M059J (cell line): ENCODE measurements around the gene TBC1D22A. TPM values are rescaled to one million over a fixed set of nuclear protein-coding genes. Genes with fewer than 3 reads are reported as not detected.

Experiments used
- DNase-seq: peaks from one replicate; pipeline ENCODE4 v3.0.0-alpha.2; 2012; ENCODE audit warnings: low read depth
- total RNA-seq: library from RNA; depleted of rRNA; stranded (reverse); fragments of >200 nt; shearing (Covaris generic); gene quantifications from 2 replicates; pipeline ENCODE4 v1.2.3, GENCODE V29; 2014

TBC1D22A gene
- total RNA-seq, 1 experiment from 2014 or later: 7.3 TPM

DNA sequence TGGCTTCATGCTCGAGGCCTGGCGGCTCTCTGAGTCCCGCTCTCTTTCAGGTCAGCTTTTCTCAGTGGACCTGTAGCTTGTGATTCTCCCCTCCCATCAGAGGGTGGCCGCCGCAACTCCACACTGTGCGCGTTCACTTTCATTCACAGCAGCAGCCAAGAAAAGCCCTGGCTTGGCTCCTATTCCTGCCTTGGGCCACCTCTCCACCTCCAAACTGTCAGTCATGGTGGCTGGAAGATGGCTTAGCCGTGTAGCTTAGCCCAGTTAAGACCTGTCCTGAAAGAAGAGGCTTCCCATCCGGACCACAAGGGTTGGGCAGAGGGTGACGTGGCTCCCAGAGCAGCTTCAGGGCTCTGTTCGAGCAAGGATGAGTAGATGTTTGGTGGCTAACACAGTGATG lies 125.5 kb downstream of the TBC1D22A start:
- DNase-seq: no peak

- DNase-seq: no peak
Observed at GRCh38 chr22:46890819-46891218, 128.4 kb downstream of the TBC1D22A start.

- no peak for DNase-seq
Observed at GRCh38 chr22:46891382-46891951, 129.0 kb downstream of the TBC1D22A start.

DNA sequence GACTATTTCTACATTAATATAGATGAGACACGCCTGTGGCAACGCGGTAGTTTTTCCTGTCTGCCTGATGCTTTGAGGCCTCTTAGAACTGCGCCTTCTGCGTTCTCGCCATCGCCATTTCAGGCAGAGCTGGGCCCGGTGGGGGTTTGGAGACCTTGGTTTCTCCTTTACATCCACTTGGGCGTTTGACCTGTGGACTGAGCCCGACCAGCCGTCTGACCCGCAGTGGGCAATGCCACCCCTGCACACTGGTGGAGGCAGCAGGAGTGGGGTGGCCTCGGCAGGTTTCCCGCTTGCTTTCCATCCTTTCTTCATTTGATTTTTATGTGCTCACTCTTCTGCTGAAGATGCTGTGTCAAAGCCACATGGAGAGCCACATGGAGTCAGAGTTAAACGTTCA lies 130.4 kb downstream of the TBC1D22A start:
- no peak for DNase-seq

DNA sequence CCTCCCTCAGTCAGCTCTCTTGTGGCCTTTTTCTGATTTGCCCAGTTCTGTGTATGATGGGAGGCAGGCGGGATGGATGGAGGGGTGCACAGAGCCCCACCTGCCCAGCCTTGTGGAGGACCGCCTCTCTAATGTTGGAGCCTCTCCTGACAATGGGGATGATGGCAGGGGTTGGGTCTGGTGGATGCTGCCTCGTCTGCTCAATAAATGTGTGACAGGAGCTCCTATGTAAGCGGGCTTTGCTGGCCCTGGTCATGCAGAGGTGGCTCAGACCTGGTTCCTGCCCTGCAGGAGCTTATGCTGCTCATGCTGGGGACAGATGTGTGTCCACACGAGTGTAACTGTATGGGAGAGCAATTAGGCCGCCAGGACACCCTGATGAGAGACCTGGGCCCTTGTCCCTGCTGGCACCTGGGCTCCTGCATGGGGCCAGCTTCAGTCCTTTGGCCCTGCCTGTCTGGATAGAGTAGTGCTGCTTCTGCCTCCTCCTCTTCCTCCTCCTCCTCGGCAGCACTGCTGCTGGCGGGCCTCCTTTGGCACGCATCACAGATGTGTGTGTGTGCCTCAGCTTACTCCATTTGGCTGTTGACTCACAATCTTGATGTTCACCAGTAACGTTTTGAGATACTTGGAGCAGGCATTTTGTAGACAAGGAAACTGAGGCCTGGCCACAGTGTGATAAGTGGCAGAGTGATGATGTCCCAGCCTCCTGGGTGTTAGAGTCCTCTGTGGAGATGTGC lies 131.0 kb downstream of the TBC1D22A start:
- no peak for DNase-seq

DNA sequence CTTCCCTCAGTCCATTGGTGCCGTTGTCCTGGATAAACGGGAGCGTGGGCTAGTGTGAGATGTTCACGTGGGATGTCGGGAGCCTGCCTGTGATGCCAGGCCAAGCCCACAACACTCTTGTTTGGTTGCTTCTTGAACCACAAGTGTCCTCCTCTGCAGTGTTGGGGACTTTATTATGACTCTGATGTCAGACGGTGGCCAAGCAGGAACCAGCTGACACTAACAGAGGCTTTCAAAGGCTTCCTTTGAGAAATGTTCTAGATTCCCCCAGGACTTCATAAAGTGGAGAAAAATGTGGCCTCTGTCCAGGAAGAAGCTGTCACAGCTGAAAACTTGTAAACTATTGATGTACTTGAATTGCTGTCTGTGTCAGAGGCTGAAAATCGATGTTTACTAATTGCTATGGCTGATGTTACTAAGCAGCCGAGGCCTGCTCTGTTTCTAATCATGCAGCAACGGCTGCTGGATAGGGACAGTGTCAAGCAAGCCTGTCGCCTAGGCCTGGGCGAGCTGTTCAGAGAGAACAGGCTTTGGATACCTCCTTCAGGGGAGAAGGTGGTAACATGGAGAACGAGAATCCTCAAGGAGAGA lies 131.7 kb downstream of the TBC1D22A start:
- no peak for DNase-seq

- DNase-seq: no peak
Observed at GRCh38 chr22:46894851-46895640, 132.6 kb downstream of the TBC1D22A start.

DNA sequence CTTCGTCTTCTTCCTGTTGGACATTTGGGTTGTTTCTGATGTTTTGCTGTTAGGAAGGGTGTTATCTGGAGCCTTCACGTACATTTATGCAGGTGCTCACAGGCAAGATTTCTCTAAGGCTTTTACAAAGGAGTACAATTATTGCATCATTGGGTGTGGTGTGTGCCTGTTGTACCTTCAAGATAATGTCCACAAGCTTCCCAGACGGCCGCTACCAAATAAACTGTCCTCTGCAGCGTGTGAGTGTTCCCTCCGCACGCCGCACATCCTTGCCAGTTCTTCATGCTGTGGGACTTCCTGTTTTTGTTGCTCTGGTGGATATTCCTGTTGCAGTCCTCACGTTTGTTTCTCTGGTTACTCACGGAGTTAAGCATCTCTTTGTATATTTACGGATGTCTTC lies 133.3 kb downstream of the TBC1D22A start:
- no peak for DNase-seq

GRCh38 chr22:46896166-46896565 lies 133.7 kb downstream of the TBC1D22A start:
- DNase-seq: no peak

DNA sequence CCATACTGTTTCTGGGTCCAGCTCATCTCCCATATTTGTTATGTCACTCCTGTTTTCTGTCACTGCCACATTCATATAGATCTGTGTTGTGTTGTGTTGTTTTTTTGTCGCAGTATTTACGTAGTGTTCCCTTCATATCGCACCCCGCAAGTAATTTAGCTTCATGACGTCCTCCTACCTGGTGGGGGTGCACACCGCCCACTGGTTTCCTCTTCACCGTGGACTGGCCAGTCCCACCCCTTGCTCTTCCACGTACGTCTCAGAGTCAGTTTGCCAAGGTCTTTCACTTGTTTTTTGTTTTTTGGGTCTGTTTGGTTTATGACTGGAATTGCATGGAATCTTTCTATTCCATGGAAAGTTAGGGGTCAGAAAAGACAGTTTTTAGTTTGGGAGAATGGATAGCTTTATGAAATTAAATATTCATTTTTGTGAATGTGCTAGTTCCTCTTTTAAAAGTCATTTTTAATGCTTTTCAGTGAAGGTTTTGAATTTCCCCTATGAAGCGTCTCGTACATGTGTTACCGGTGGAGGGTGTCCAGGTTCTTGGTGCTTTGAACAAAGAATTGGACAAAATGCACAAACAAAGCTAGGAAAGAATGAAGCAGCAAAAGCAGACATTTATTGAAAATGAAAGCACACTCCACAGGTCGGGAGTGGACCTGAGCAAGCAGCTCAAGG lies 134.3 kb downstream of the TBC1D22A start:
- no peak for DNase-seq

DNA sequence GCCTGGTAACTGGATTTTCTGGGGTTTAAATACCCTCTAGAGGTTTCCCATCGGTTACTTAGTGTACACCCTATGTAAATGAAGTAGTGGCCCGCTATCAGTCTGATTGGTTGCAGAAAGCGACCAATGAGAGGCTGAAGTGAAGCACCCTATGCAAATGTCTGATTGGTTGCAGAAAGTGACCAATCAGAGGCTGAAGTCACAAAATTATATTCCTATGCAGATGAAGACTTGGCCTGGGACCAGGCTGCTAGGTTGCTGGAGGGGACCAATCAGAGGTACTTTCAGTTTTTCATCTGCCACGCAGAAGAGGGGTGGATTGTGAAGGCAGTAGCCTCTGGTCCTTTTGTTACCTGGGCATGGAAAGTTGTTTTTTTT lies 134.8 kb downstream of the TBC1D22A start:
- DNase-seq: no peak

DNA sequence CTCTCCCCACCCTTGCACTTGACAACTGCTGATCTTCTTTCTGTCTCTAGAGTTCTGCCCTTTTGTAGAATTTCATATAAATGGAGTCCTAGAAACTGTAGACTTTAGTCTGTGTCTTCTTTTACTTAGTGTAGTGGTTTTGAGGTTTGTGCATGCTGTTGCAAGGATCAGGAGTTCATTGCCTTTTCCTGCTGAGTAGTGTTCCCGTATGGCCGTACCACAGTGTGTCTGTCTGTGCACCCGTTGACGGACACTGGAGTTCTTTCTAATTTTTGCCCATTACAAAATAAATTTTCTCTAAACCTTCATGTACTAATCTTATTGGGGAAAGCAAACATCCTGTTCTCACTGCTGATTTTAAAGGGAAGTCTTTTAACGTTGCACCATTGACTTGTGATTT lies 138.1 kb downstream of the TBC1D22A start:
- no peak for DNase-seq

GRCh38 chr22:46902436-46902835 lies 140.0 kb downstream of the TBC1D22A start:
- DNase-seq: no peak

DNA sequence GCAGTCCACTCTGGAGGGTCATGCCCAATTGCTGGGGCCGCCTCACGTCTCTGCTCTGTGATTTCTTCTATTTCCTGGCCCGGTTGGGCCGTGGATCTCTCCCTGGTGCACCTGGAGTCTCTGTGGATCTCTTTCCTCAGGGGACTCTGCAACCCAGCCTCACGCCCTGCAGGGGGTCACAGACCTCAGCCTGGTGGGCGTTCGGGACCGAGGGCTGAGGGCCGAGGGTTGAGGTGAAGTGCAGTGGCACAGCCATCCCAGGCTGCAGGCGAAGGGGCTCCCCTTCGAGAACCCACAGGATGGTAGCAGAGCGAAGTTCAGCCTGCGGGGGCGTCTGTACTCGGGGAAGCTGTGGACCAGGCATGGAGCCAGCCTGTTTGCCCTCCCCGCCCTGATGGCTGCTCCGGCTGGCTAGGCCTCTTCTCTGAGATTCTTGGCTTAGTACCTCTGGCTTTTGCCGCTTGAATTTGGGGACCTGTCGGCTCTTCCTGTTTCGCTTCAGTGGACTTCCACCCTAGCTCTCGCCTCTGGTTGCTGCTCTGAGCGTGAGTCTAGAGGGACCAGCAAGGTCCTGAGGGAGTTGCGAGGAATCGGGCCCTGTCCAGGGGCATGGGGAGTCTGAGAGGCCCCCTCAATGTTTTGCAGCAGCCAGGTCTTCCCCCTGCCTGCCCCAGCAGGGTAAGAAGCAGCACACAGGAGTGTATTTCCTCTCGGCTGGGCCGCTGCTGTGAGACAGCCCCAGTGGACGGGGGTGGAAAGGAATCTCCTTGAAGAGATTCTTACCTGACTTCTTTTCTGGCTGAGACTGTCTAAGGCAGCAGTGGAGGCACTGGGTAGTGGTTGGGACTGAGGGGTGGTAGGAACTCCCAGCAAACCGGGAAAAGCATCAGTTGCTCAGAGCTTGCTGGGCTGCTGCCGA lies 140.8 kb downstream of the TBC1D22A start:
- no peak for DNase-seq

- DNase-seq: no peak
Observed at GRCh38 chr22:46905415-46905814, 143.0 kb downstream of the TBC1D22A start.

- no peak for DNase-seq
Observed at GRCh38 chr22:46905834-46906233, 143.4 kb downstream of the TBC1D22A start.

DNA sequence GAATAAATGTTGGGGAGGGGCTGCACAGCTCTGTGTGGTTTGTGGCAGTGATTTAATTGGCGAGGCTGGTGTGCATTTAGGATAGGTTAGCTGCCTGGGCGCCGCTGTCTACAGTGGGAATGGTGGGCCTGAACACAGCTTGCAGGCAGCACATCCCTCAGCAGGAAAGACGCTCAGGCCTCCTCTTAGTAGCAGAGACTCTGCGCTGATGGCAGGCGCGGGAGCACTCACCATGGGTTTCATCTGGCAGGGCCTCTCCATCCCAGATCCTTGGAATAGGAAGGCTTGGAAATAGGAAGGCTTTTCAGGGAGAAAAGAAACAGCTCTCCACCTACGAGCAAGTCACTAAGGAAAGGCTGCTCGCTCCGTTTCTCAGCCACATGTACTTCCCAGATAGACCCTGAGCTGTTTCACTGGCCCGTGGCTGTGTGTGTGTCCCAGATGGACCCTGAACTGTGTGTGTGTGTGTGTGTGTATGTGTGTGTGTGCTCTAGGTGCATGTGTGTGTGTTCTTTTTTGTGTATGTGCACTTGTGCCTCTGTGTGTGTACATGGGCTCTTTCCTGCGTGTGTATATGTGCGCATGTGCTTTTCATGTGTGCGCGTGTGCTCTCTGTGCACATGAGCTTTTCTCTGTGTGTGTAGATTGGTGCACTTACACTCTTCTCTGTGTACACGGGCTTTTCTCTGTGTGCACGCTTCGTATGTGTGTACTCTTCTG lies 144.0 kb downstream of the TBC1D22A start:
- no peak for DNase-seq

- DNase-seq: no peak
Observed at GRCh38 chr22:46907241-46908215, 145.1 kb downstream of the TBC1D22A start.

DNA sequence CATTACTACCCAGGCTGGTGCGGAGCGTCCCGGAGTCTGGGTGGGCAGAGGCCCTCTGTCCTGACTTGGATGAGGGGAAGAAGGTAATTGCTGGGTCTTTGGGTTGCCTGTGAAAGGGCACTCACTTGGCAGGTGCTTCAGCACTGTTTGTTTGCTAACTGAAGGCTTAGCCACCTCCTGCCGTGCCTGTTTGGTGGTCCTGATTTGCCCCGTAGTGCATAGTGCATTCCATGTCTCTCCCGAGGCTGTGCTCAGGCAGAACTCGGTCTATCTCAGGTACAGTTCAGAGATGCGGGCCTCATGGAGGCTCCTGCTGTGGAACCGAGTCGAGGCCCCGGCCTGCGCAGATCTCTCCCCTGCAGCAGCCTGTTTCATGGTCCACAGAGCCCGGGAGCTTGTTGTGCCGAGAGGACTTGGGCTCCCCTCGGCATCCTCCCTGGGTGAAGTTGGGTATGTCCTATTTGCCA lies 146.2 kb downstream of the TBC1D22A start:
- DNase-seq: no peak
